ENCODE results near the gene MPND.

- TF ChIP-seq CTCF (IDR thresholded peaks at IDR 0.05) (no peak), POLR2A (IDR thresholded peaks at IDR 0.05) (no peak)
Observed at GRCh38 chr19:4366666-4367335, 23.4 kb downstream of the MPND start.
